ENCODE measurements around the gene PRICKLE2. TPM values are rescaled to one million over a fixed set of nuclear protein-coding genes. Genes with fewer than 3 reads are reported as not detected.

The PRICKLE2 gene
- total RNA-seq, 1 experiment from 2014 or later = not detected

DNA sequence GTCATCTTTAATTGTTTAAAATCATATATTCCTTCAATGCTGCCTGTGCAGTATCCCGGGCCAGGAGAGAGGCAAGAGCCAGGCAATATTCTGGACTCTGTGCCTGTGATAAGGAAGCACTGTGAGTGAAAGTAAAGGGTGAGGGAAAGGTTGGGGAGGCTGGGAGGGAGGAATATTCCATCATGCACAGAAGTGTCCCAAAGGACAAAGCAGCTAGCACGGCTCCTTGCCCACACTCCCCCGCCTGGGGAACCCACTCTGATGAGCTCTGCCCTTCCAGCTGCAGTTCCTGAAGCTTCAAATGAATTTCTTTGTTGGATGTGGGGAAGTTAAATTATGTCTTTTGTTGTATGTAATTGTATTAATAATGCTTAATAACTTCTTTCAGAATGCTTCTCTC, 1.5 kb upstream of the PRICKLE2 start:
- H3K9me3 ChIP-seq (ENCODE audit: low read depth, low read length, poor library complexity, severe bottlenecking) = no peaks in the 10 kb centered on the region
- no peaks in the 10 kb centered on the region for H3K27me3 ChIP-seq (replicated peaks; ENCODE audit: insufficient read depth, low read depth, low read length, poor library complexity)
- intact Hi-C loops (cut with micrococcal nuclease; ENCODE audit: unreplicated experiment) = no loop called here
- ChIA-PET CTCF (no interaction called here), POLR2A (ENCODE audit: low non-redundant PET) (no interaction called here)
- H3K27ac ChIP-seq (ENCODE audit: low read depth, low read length, poor library complexity, severe bottlenecking) = no peak overlapping the region
- TF ChIP-seq EZH2 (IDR thresholded peaks at IDR 0.05; ENCODE audit: borderline replicate concordance, low read depth, low read length, poor library complexity, severe bottlenecking) = no peak
- TF ChIP-seq, protein P1, sequence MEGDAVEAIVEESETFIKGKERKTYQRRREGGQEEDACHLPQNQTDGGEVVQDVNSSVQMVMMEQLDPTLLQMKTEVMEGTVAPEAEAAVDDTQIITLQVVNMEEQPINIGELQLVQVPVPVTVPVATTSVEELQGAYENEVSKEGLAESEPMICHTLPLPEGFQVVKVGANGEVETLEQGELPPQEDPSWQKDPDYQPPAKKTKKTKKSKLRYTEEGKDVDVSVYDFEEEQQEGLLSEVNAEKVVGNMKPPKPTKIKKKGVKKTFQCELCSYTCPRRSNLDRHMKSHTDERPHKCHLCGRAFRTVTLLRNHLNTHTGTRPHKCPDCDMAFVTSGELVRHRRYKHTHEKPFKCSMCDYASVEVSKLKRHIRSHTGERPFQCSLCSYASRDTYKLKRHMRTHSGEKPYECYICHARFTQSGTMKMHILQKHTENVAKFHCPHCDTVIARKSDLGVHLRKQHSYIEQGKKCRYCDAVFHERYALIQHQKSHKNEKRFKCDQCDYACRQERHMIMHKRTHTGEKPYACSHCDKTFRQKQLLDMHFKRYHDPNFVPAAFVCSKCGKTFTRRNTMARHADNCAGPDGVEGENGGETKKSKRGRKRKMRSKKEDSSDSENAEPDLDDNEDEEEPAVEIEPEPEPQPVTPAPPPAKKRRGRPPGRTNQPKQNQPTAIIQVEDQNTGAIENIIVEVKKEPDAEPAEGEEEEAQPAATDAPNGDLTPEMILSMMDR (conservative IDR thresholded peaks at IDR 0.05; ENCODE audit: low read depth, low read length) = no peak
- H3K4me3 ChIP-seq (ENCODE audit: low read depth, low read length, poor library complexity, severe bottlenecking) = no peak overlapping the region
- no peaks in the 10 kb centered on the region for H3K4me1 ChIP-seq (ENCODE audit: insufficient read depth, low read length, poor library complexity, severe bottlenecking)
- H3K36me3 ChIP-seq (ENCODE audit: insufficient read depth, low read length, poor library complexity, severe bottlenecking) = no peaks in the 10 kb centered on the region
- no peak for DNase-seq (ENCODE audit: low spot score)
- no TSS peak for BruUV-seq (replicated peaks)

DNA sequence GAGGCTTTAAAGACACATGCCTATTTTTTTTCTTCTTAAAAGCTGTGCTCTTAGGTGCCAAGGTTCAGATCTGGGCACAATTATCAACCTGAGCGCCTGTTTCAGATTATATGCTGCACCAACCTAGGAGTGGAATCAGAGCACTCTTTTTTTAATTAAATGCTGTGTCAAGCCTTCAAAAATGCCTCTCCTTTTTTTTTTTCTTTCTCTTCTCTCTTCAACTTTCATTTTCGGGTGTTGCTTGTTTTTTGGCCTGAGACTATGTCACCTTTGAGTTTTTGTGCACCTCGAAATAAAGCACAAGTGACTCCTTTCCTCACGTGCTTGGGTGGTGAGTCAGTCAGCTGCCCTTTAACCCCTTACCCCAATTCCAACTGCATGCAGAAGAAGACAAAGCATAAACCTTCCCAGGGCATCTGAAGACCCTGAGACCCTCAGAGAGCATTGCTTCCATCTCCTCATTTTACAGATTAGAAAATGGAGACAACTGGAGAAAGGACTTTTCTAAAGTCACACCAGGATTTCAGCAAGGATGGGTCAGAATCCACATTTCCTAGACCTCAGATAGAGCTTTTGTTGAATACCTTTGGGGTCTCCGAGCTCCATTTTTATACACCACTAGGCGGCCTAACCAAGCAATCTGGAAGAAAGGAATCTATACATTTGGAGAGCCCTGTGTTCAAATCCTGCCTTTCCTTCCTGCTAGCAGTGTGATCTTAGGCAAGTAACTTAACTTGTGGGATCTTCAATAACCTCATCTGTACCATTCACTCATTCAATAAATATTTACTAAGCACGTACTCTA, 631 bp upstream of the PRICKLE2 start:
- POLR2A ChIA-PET (ENCODE audit: low non-redundant PET) = no interaction called here
- Histone ChIP-seq H3K4me1 (ENCODE audit: insufficient read depth, low read length, poor library complexity, severe bottlenecking) (no peaks in the 10 kb centered on the region), H3K4me3 (ENCODE audit: low read depth, low read length, poor library complexity, severe bottlenecking) (no peak overlapping the region), H3K27ac (ENCODE audit: low read depth, low read length, poor library complexity, severe bottlenecking) (no peak overlapping the region), H3K27me3 (replicated peaks; ENCODE audit: insufficient read depth, low read depth, low read length, poor library complexity) (no peaks in the 10 kb centered on the region), H3K36me3 (ENCODE audit: insufficient read depth, low read length, poor library complexity, severe bottlenecking) (no peaks in the 10 kb centered on the region), H3K9me3 (ENCODE audit: low read depth, low read length, poor library complexity, severe bottlenecking) (no peaks in the 10 kb centered on the region)
- TF ChIP-seq, protein P1 (conservative IDR thresholded peaks at IDR 0.05; ENCODE audit: low read depth, low read length) = no peak
- TF ChIP-seq EZH2 (IDR thresholded peaks at IDR 0.05; ENCODE audit: borderline replicate concordance, low read depth, low read length, poor library complexity, severe bottlenecking) = no peak
- intact Hi-C loops (cut with micrococcal nuclease; ENCODE audit: unreplicated experiment) = no loop called here
- DNase-seq (ENCODE audit: low spot score) = no peak
- CTCF ChIA-PET = no interaction called here
- BruUV-seq (replicated peaks) = no TSS peak

DNA sequence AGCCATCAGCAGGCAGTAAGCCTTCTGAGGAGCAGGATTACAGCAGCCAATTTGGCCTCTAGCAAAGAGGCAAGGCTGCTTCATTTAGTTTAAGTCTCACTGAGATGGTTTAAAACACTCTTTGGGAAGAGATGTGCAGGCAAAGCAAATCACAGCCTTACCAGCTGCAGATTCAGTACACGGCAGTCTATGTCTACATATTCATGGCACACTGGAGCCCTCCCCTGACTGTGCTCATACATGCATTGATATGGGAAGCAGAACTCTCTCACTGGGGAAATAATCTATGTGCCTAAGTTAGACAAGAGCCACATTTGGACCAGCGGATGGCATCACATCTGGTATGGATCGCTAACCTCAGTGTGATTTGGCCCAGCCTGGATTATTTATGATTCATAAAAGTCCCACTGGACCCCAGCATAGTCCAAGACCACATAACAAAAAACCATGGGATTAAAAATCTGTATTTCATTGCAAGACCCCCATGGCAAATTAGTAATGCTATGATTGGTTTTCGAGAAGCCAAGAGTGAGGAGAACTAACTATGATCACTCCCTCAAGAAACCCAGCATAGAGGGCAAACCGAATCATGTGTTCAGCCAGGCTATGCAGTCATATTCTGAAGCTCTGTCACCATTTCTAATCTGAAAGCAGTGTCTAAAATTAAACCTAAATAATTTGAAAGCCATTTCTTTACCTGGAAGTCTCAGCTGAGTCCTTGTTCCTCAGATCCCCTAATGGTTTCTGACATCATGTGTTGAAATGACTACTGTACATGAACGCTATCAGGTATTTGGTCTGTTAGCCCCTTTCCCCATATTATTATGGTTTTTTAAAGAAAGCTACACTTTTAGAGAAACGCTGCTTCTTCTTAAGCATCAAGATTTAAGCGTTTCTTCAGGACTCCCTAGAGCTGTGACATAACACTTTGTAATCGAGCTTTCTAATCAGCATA, 1.2 kb downstream of the PRICKLE2 start:
- ChIA-PET POLR2A (ENCODE audit: low non-redundant PET) (no interaction called here), CTCF (no interaction called here)
- Histone ChIP-seq H3K4me3 (ENCODE audit: low read depth, low read length, poor library complexity, severe bottlenecking) (no peak overlapping the region), H3K4me1 (ENCODE audit: insufficient read depth, low read length, poor library complexity, severe bottlenecking) (no peaks in the 10 kb centered on the region), H3K9me3 (ENCODE audit: low read depth, low read length, poor library complexity, severe bottlenecking) (no peaks in the 10 kb centered on the region), H3K27me3 (replicated peaks; ENCODE audit: insufficient read depth, low read depth, low read length, poor library complexity) (no peaks in the 10 kb centered on the region), H3K27ac (ENCODE audit: low read depth, low read length, poor library complexity, severe bottlenecking) (no peak overlapping the region), H3K36me3 (ENCODE audit: insufficient read depth, low read length, poor library complexity, severe bottlenecking) (no peaks in the 10 kb centered on the region)
- DNase-seq (ENCODE audit: low spot score) = no peak
- BruUV-seq (replicated peaks) = no TSS peak
- TF ChIP-seq, protein P1 (conservative IDR thresholded peaks at IDR 0.05; ENCODE audit: low read depth, low read length) = no peak
- TF ChIP-seq EZH2 (IDR thresholded peaks at IDR 0.05; ENCODE audit: borderline replicate concordance, low read depth, low read length, poor library complexity, severe bottlenecking) = no peak
- intact Hi-C loops (cut with micrococcal nuclease; ENCODE audit: unreplicated experiment) = no loop called here

Data from A673 (cell line).